Kidney epithelial cell (primary cell): ENCODE results near the gene RAB26. TPM values are rescaled to one million over a fixed set of nuclear protein-coding genes. Genes with fewer than 3 reads are reported as not detected.
"Not testable (repeated sequence)": the region's sequence is repeated elsewhere in the genome, so short reads cannot be mapped to it uniquely, and the experiment has no call there.

Source experiments
- DNase-seq: peaks from one replicate; pipeline ENCODE4 v3.0.0-alpha.2; 2010; ENCODE audit warnings: low read depth
- H3K27me3 ChIP-seq: 2 replicates; pipeline ENCODE4 v1.6.0; 2011; ENCODE audit warnings: low read length; ENCODE audit not compliant: control insufficient read depth, insufficient read depth
- H3K36me3 ChIP-seq: 2 replicates; pipeline ENCODE4 v1.5.1; 2011; ENCODE audit warnings: low read length; ENCODE audit not compliant: control insufficient read depth, insufficient read depth
- H3K4me3 ChIP-seq: 2 replicates; pipeline ENCODE4 v1.5.1; 2011; ENCODE audit warnings: low read depth, mild to moderate bottlenecking, control low read depth, low read length
- total RNA-seq: library from RNA; depleted of rRNA; stranded (reverse); fragments of >200 nt; gene quantifications from 2 replicates; pipeline ENCODE4 v1.2.3, GENCODE V29; 2015
- TF ChIP-seq, protein P1 (sequence below): IDR thresholded peaks from 2 replicates; pipeline ENCODE4 v1.5.1; 2011; ENCODE audit warnings: mild to moderate bottlenecking, moderate library complexity, low read length, control low read depth, inconsistent platforms; ENCODE audit not compliant: insufficient read depth, poor library complexity, severe bottlenecking

The RAB26 gene
- total RNA-seq, 1 donor from 2014 or later: 0.54 TPM

DNA sequence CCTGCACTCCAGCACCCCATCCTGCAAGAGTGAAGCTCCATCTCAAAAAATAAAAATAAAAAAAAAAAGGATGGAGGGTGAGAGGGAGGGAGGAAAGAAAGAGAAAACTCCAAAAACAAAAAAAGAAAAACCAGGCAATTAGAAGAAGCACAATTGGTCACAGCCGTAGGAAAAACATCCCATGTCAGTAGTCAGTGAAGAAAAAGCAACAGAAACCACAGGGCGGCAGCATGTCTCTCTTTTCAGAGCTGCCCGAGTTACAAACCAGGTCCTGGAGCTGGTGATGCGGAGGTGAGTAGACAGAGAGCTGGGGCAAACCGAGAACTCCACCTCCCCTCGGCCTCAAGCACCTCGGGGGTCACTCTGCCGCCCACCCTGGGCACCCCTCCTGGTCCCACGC is 27.1 kb upstream of the RAB26 start:
- H3K36me3 ChIP-seq, H3K4me3 ChIP-seq, DNase-seq, H3K27me3 ChIP-seq: not testable (repeated sequence)
- TF ChIP-seq, protein P1, sequence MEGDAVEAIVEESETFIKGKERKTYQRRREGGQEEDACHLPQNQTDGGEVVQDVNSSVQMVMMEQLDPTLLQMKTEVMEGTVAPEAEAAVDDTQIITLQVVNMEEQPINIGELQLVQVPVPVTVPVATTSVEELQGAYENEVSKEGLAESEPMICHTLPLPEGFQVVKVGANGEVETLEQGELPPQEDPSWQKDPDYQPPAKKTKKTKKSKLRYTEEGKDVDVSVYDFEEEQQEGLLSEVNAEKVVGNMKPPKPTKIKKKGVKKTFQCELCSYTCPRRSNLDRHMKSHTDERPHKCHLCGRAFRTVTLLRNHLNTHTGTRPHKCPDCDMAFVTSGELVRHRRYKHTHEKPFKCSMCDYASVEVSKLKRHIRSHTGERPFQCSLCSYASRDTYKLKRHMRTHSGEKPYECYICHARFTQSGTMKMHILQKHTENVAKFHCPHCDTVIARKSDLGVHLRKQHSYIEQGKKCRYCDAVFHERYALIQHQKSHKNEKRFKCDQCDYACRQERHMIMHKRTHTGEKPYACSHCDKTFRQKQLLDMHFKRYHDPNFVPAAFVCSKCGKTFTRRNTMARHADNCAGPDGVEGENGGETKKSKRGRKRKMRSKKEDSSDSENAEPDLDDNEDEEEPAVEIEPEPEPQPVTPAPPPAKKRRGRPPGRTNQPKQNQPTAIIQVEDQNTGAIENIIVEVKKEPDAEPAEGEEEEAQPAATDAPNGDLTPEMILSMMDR: peak; percentile 34

DNA sequence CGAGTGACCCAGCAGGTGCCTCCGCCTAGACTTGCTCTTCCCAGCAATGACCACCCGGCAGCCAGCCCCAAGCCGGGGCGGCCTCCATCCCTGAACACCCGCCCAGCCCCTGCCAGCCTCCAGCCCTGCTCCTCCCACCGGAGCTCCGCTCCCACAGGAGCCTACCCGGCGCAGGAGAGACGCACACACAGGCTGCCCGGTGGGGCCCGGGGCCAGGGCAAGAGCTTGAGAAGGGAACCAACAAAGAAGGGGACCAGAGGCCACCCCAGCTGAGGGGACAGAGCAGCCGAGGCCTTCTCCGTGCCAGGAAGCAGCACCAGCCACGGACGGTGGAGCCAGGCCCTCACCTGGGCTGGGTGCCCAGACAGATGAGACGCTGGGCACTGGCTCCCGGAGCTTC is 26.6 kb upstream of the RAB26 start:
- Histone ChIP-seq H3K27me3 (no peaks in the 10 kb centered on the region), H3K4me3 (no peak overlapping the region), H3K36me3 (no peaks in the 10 kb centered on the region)
- TF ChIP-seq, protein P1: no peak
- no peak for DNase-seq

DNA sequence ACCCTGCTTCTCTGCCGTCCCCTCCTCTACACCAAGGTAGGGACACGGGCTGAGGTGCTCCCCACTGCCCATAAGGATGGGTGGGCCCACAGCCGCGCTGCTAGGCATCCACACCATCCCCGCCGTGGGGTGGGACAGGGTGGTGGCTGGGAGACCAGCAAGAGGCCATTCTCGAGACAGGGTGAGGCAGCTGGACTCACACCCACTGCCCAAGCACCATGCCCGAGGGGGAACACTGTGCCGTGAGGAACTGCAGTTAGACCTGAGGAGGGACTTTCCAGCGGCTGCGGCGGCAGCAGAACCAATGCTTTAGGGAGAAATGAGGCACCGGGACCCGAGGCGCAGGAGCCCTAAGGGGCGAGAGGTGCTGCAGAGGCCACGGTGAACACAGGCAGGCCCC is 26.0 kb upstream of the RAB26 start:
- Histone ChIP-seq H3K27me3 (no peaks in the 10 kb centered on the region), H3K4me3 (no peak overlapping the region), H3K36me3 (no peaks in the 10 kb centered on the region)
- no peak for DNase-seq
- TF ChIP-seq, protein P1: no peak

DNA sequence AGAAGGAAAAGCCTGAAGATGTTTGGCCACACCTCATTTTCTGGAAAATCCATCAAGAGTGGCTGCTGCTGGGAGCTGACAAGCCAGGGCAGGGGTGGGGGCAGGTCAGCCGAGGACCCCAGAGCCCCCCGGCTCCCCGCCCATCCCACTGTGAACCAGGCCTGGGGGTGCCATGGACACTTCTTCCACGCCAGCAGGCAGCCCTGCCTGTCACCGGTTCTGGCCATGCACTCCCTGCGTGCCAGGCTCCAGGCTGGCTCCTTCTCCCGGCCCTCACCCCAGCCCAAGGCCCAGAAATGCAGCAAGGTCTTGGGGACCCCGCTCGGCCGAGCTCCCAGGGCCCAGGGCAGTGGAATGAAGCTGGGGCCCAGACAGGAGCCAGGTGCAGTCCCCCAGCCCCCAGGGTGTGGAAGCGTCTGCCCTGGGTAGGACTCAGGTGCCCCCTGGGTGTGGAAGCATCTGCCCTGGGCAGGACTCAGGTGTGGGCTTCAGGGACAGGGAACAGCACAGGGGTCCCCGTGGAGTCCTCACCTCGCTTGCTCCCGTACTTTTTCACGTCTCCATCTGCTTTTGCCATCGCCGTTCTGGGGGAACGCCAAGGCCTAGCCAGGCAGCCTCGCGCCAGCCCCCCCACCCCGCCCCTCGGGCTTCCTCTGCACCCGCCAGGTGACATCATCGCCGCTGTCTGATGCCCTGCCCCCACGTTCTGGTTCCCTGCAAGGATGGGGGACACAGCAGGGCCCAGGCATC is 25.3 kb upstream of the RAB26 start:
- H3K36me3 ChIP-seq, DNase-seq, H3K4me3 ChIP-seq, H3K27me3 ChIP-seq: not testable (repeated sequence)

DNA sequence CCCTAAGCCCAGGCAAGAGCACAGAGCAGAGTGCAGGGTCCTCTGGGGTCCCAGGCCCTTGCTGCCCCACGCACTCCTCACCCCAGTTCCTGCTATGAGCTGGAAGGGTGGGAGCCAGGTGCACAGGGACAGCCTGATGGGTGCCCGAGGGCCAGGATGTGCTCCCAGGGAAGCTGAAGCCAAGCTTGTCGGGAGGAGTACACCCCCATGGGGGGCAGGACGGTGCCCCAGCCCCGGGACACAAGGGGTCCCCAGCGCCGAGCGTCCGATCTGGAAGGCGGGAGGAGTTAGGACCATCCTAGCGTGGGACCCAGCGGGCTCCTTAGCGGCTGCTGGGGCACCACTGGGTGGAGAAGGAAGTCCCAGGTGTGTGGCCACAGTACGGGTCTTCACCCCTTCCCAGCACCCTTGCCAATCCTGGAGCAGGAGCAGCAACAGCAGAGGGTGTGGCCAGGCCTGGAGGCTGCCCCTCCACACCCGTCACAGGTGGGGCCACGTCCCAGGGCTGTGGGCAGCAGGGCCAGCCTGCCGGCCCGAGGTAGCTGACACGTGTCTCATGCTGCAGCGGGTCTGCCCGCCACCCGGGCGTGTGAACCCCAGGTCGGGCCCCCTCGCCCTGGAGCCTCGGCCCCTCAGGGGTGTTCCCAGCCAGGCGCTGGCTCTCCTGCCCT is 24.6 kb upstream of the RAB26 start:
- not testable (repeated sequence) for DNase-seq, H3K36me3 ChIP-seq, H3K27me3 ChIP-seq, H3K4me3 ChIP-seq

DNA sequence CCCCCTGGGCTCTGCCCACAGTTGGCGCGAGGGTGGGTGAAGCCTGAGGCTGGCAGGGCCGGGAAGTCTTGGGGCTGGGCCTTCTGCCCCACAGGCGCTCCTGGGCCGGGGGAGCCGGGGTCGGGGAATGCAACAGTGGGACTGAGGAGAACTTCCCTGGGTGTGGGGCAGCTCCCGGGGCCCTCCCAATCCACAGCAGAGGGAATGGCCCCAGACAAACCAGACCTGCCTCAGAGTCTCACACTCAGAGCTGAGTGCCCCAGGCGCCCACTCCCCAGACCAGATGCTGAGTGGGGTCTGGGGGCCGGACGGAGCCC is 24.1 kb upstream of the RAB26 start:
- not testable (repeated sequence) for DNase-seq, H3K4me3 ChIP-seq, H3K27me3 ChIP-seq, H3K36me3 ChIP-seq

DNA sequence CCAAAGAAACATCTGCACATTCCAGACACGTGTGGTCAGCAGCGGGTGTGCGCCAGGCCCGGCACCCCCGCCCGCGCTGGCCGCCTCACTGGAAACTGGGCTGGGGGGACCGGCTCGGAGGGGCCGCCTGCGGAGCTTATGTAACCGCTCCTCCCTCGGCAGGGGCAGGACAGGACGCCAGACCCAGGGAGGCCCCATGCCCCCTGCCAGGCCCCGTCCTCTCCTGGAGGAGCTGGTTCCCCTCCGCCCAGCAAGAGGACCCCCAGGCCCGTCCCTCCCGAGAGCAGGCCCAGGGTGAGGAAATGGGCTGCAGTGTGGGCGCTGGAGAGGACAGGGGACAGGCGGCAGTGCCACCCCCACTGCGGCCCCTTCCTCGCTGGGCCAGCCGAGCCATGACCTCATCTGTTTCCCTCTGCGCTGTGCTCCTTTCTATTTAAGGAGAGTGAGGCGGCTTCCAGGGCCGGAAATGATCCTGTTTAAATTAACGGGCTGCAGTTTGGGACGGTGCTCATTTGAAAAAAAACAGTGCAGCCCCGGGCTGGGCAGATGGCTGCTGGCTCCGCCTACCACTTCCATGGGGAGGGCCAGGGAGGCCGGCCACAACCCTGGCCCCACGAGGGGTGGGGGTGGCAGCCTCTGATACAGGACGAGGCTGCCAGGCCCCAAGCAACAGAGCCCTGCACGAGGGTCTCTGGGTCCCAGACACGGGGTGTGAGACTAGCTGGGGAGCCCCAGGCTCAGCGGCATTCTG is 23.6 kb upstream of the RAB26 start:
- H3K27me3 ChIP-seq, DNase-seq, H3K36me3 ChIP-seq: not testable (repeated sequence)
- H3K4me3 ChIP-seq: peak overlapping the region; percentile 22

DNA sequence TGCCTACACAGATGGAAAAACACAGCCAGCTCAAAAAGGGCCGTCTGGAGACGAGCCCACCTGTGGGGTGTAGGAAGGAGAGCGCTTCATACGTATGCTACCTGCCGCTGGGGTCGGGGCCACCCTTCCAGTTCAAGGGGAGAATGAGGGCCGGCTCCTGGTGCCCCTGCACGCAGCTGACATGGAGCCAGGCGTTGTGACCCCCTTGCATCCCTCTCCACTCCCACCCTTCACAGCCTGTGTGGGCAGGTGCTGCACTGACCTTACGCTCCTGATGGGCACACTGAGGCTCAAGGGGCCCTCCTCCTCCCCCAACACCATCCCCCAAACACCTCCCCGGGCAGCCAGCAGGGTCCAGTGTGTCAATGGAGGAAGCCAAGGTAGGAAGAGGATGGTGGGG is 22.8 kb upstream of the RAB26 start:
- DNase-seq, H3K4me3 ChIP-seq, H3K36me3 ChIP-seq, H3K27me3 ChIP-seq: not testable (repeated sequence)

DNA sequence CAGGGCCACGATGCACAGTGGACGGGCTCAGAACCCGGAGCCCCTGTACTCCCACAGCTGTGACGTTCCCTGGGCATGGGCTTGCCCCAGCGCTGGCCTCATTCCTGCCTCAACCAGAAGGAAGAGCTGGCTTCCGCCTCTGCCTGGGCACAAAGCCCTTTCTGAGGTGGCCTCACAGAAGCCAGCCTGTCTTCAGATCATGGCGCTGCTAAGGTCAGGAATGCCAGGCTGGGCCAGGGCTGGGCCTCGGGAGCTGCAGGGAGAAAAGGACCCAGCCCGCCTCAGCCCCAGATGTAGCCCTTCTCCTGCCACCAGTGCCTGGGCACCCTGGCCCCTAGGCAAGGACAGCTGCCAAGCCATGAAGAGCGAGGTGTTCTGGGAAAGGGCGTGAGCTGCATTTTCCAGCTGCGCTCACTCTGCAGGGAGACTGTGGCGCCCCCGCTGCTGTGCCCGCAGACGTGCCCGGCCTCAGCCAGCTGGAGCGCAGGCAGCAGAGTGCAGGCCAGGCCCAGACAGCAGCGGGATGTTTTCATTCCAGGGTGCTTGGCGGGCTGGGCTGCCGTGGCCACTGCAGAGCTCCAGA is 22.2 kb upstream of the RAB26 start:
- H3K27me3 ChIP-seq, H3K4me3 ChIP-seq, H3K36me3 ChIP-seq, DNase-seq: not testable (repeated sequence)

DNA sequence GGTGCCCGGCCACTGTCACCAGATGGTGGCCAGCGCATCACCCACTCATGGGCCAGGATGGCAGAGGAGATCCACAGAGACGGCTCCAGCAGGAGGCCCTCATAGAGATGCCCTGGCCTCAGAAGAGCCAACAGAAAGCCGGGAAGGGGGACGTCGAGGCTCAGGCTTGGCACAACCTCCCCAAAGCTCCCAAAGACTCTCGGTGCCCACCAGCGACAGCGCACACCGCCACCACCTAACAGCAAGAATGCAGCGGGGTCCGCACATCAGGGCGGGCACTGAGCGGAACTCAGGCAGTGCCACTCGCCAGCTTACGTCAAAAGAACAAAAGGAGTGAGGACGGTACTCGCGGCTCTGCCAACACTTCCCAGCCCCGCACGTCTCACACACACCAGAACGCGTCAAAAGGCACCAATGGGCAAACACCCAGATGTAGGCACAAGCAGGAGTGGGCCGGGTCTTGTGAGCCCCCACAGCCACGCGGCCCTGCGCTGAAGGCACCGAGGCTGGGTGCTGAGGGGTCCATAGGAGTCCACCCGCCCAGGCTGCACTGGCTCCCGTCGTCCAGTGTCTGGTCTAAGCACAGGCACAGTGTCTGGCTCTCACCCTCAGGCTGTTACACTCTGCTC is 21.4 kb upstream of the RAB26 start:
- not testable (repeated sequence) for DNase-seq, H3K27me3 ChIP-seq, H3K4me3 ChIP-seq, H3K36me3 ChIP-seq
